WTC11 (cell line): ENCODE measurements around the gene MTHFD1L.

Experiments used
- ETV6 ChIP-seq: sonication (generic); formaldehyde crosslinking; IDR thresholded peaks from 2 replicates; pipeline ENCODE4 v1.8.1; 2022; ENCODE audit warnings: mild to moderate bottlenecking, missing genetic modification reagents
- FOXJ3 ChIP-seq: sonication (generic); formaldehyde crosslinking; IDR thresholded peaks from 2 replicates; pipeline ENCODE4 v1.9.0; 2021; ENCODE audit warnings: missing genetic modification reagents, mild to moderate bottlenecking, borderline replicate concordance
- HMGA2 ChIP-seq: fragments of 250-450 bp; sonication (Bioruptor Pico); IDR thresholded peaks from 2 replicates; pipeline ENCODE4 v1.4.0; 2021; ENCODE audit warnings: mild to moderate bottlenecking, moderate library complexity
- NR1H2 ChIP-seq: sonication (generic); formaldehyde crosslinking; IDR thresholded peaks from 2 replicates; pipeline ENCODE4 v1.9.0; 2021; ENCODE audit warnings: mild to moderate bottlenecking, moderate library complexity, missing genetic modification reagents
- TEAD4 ChIP-seq: sonication (generic); formaldehyde crosslinking; IDR thresholded peaks from 2 replicates; pipeline ENCODE4 v1.8.0; 2022; ENCODE audit warnings: mild to moderate bottlenecking, missing genetic modification reagents
- ZNF121 ChIP-seq: sonication (generic); formaldehyde crosslinking; IDR thresholded peaks from 2 replicates; pipeline ENCODE4 v1.8.0; 2023; ENCODE audit warnings: missing genetic modification reagents
- TF ChIP-seq, protein P1 (sequence below): fragments of 200-600 bp; IDR thresholded peaks from 2 replicates; pipeline ENCODE4 v1.8.0; 2022; ENCODE audit warnings: antibody characterized with exemption
- TF ChIP-seq, protein P2 (sequence below): sonication (generic); formaldehyde crosslinking; IDR thresholded peaks from 2 replicates; pipeline ENCODE4 v1.8.1; 2023; ENCODE audit warnings: mild to moderate bottlenecking, missing genetic modification reagents, moderate library complexity

DNA sequence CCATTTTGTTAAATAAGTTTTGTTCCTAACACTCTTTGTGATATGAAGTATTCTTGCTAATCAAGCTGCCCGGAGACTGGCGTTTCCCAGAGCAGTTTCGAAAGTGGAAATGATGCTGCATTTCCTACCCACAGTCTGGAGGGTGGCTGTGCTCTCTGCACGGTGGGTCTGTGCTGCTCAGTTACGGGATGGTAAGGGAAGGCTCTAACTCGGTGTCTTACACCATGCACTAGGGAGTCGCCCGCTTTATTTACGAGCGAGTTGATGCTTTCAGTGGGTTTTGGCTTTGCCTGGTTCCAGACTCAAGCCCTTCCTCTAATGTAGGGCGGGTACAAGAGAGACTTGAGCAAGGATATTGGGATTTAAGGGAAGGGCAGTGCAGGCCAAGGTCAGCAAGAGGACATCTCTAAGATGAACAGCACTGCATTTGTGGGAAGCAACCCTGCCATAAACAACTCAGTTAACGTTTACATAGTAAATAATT lies 194.2 kb downstream of the MTHFD1L start:
- TF ChIP-seq ETV6 (CRISPR knock-in tag) (no peak), NR1H2 (CRISPR knock-in tag) (no peak), ZNF121 (CRISPR knock-in tag) (no peak), HMGA2 (no peak), TEAD4 (CRISPR knock-in tag) (no peak), FOXJ3 (CRISPR knock-in tag) (no peak)
- TF ChIP-seq, protein P1, sequence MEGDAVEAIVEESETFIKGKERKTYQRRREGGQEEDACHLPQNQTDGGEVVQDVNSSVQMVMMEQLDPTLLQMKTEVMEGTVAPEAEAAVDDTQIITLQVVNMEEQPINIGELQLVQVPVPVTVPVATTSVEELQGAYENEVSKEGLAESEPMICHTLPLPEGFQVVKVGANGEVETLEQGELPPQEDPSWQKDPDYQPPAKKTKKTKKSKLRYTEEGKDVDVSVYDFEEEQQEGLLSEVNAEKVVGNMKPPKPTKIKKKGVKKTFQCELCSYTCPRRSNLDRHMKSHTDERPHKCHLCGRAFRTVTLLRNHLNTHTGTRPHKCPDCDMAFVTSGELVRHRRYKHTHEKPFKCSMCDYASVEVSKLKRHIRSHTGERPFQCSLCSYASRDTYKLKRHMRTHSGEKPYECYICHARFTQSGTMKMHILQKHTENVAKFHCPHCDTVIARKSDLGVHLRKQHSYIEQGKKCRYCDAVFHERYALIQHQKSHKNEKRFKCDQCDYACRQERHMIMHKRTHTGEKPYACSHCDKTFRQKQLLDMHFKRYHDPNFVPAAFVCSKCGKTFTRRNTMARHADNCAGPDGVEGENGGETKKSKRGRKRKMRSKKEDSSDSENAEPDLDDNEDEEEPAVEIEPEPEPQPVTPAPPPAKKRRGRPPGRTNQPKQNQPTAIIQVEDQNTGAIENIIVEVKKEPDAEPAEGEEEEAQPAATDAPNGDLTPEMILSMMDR = no peak
- TF ChIP-seq, protein P2, sequence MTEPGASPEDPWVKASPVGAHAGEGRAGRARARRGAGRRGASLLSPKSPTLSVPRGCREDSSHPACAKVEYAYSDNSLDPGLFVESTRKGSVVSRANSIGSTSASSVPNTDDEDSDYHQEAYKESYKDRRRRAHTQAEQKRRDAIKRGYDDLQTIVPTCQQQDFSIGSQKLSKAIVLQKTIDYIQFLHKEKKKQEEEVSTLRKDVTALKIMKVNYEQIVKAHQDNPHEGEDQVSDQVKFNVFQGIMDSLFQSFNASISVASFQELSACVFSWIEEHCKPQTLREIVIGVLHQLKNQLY (CRISPR knock-in tag) = no peak
